NCI-H2196 (cell line): ENCODE measurements around the gene NOVA2.

Experiments used
- DNase-seq: peaks from one replicate; lab custom pipeline; 2025; ENCODE audit not compliant: unreplicated experiment; lab: John Stamatoyannopoulos, UW

NOVA2 gene

DNA sequence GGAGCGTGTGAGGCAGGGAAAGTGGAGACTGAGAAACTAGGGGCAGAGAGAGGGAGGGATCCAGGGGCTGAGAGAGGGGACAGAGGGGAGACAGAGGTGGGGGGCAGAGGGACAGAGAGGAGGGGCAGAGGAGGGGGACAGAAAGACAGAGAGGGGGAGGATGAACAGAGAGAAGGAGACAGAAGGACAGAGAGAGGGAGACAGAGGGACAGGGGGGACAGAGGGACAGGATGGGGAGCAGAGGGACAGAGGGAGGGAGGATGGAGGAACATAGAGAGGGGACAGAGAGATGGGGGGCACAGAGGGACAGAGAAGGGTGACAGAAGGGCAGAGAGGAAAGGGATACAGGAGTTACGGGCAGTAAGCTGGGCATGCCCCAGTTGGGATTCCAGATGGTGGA, 44.4 kb downstream of the NOVA2 start:
- DNase-seq: no peak

DNA sequence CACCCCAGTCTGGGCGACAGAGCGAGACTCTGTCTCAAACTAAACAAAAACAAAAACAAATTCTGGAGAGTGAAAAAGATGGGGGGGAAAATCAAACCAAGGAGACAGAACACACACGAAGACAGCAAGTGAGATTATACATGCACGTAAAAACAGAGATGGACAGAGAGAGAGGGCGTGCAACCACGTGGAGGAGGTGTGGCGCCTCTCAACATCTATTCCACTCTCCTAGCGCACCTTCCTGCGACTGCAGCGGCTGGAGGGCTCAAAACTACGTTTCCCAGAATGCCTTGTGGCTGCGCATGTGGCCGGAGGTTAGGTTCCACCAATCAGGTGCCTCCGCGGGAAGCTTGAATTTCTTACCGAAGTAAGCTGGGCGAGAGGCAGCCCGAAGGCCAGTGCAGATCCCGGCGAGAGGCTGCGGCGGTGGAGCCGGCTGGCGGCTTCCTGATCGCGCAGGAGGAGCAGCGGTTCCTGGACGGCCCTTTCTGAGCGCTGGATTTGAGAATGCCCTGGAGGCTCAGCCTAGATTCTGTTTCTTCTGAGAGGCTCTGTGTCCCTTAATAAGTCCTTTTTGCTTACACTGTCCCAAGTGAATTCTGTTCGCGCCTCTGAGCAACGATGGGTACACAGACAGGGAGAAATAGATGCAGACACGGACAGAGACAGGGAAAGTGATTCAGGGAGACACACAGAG, 46.0 kb downstream of the NOVA2 start:
- DNase-seq: peak; percentile 96

- no peak for DNase-seq
Observed at GRCh38 chr19:45924891-45925447, 48.7 kb downstream of the NOVA2 start.

DNA sequence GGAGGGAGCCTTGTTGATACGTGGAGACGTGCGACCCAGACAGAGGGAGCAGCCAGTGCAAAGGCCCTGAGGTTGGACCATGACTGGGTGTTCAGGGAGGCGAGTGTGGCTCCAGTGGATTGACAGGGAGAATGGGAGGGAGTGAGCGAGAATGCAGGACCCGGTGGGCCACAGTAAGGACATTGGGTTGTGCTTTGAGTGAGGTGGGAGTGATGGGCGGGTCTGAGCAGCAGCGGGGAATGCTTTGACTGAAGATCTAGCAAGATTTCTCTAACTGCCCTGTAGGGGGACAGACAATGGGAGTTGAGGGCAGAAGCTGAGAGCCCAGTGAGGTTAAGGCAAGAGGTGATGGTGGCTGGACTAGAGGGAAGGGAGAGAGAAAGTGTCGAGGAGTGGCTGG, 51.4 kb downstream of the NOVA2 start:
- DNase-seq: no peak

GRCh38 chr19:45920458-45920857, 53.2 kb downstream of the NOVA2 start:
- DNase-seq: no peak

GRCh38 chr19:45919678-45920077, 54.0 kb downstream of the NOVA2 start:
- no peak for DNase-seq

DNA sequence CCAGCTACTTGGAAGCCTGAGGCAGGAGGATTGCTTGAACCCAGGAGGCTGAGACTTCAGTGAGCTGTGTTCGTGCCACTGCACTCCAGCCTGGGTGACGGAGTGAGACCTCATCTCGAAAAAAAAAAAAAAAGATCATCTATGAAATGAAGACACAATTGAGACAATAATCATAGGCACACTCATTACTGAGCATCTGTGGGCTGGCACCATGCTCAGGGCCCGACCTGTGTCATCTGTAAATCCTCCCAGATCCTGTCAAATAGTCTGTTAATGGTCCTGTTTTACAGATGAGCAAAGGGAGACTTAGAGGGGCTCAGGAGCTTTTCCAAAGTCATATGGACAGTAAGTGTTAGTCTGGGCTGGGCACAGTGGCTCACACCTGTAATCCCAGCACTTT, 54.9 kb downstream of the NOVA2 start:
- no peak for DNase-seq

- no peak for DNase-seq
Observed at GRCh38 chr19:45917421-45918091, 56.1 kb downstream of the NOVA2 start.

GRCh38 chr19:45913874-45914830, 59.5 kb downstream of the NOVA2 start, which contains the start of gene NANOS2:
NANOS2 (minus strand) TSS chr19:45914778; CDS start chr19:45914693, 85 bp downstream.
- no peak for DNase-seq

GRCh38 chr19:45911291-45911690, 62.4 kb downstream of the NOVA2 start:
- DNase-seq: no peak

DNA sequence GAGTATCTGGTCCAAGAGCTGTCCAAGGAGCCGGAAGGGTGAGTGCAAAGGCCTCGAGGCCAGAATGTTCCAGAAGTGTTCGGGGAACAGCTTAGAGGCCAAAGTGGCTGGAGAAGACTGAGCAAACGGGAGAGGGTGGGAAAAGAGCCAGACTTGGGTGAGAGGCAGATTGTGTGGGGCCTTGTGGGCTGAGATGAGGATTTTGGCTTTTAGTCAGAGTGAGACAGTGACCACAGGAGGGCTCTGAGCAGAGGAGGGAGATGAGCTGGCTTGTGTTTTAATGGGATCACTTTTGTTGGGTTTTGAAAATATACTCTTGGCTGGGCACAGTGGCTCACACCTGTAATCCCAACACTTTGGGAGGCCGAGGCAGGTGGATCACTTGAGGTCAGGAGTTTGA, 64.7 kb downstream of the NOVA2 start:
- no peak for DNase-seq

DNA sequence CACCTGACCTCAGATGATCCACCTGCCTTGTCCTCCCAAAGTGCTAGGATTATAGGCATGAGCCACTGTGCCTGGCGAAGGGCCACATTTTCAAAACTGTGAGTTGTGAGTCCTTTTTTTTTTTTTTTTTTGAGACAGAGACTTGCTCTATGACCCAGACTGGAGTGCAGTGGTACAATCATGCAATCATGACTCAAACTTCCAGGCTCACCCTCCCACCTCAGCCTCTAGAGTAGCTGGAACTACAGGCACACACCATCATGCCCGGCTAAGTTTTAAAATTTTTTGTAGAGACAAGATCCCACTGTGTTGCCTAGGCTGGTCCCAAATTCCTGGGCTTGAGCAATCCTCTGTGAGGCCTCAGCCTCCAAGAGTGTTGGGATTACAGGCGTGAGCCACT, 67.4 kb downstream of the NOVA2 start:
- DNase-seq: no peak

- DNase-seq: no peak
Observed at GRCh38 chr19:45905011-45905410, 68.7 kb downstream of the NOVA2 start.

- DNase-seq: peak; percentile 100
Observed at GRCh38 chr19:45902651-45903625, 70.7 kb downstream of the NOVA2 start.

DNA sequence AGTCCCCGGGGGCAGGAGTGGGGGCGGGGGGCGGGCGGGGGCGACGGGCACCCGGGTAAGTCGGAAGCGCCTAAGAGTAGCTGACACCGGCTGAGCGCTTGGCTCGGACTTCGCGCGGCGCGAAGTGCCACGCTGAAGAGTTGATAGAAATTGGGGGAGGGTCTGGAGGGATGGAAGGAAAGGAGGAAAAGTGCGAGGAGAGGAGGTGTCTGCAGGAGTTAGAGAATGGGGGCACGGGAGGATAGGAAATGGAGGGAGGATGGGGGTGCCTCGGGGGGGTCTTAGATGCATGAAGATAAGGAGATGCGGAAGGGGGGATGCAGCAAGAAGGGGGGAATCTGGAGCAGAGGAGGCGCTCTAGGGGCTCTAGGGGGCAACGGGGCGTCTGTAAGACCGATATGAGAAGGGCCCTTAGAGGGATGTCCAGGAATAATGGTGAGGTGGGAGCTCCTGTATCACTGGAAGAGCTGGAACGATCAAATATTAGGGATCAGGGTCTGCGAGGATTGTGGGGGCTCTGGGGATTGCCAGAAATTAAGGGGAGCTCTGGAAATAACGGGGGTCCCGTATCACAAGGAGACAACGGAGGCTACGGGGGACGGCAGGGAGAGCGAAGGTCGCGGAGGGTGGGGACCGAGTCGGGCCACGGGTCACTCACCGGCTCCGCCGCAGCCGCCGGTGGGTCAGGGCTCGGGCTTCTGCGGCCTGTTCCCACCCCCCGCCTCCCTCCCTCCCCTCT, 71.6 kb downstream of the NOVA2 start, which contains the start of gene MYPOP:
MYPOP (minus strand) TSS at position 702 of the 739 bp plus-strand sequence. CDS start 840 bp downstream, outside the sequence.
- no peak for DNase-seq

DNA sequence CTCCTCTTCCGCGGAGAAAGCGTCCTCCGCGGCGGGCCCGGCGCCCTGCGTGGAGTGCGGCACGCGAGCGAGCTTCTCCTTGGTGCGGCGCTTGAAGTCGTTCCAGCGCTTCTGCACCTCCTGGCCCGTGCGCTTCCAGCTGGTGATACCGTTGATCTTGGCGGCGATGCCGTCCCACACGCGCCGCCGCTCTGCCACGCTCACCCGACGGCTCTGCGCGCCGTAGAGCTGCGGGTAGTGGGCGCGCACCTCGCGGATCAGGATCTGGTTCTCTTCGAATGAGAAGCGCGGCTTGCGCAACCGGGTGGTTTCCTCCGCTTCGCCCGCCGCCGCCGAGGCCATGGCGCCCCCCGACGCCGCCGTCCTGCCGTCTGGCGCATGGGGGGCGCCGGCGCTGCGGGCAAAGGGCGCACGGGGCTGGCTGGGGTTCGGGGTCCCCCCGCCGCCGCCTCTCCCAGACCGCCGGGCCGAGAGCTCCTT, 72.2 kb downstream of the NOVA2 start:
- DNase-seq: peak; percentile 17

- no peak for DNase-seq
Observed at GRCh38 chr19:45900738-45901431, 72.8 kb downstream of the NOVA2 start.

GRCh38 chr19:45899919-45900589, 73.6 kb downstream of the NOVA2 start:
- no peak for DNase-seq
